Right kidney (tissue), 1 donor: ENCODE measurements around the gene ZCCHC7.
"Not testable (repeated sequence)": the region's sequence is repeated elsewhere in the genome, so short reads cannot be mapped to it uniquely, and the experiment has no call there.

ENCODE experiments used
- DNase-seq: peaks from one replicate; pipeline ENCODE4 v3.0.0-alpha.2; 2016

Gene ZCCHC7

DNA sequence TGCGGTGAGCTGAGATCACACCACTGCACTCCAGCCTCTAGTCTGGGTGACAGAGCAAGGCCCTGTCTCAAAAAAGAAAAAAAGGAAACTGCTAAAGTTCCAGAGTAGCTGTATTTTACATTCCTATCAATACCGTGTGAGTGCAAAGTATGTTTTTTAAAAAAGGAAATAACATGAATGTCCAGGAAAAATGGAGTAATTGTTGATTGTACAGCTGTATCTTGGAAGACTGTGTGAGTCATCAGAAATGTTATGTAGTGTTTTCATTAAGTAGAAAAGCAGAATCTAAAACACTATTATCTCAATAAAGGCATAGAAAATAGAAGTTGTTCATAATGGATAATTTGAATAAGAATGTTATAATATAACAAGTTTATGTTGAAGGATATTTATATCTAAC lies 53.9 kb downstream of the ZCCHC7 start:
- DNase-seq = no peak

GRCh38 chr9:37178742-37179141 lies 58.4 kb downstream of the ZCCHC7 start:
- DNase-seq = no peak

GRCh38 chr9:37179576-37179975 lies 59.2 kb downstream of the ZCCHC7 start:
- DNase-seq = no peak

DNA sequence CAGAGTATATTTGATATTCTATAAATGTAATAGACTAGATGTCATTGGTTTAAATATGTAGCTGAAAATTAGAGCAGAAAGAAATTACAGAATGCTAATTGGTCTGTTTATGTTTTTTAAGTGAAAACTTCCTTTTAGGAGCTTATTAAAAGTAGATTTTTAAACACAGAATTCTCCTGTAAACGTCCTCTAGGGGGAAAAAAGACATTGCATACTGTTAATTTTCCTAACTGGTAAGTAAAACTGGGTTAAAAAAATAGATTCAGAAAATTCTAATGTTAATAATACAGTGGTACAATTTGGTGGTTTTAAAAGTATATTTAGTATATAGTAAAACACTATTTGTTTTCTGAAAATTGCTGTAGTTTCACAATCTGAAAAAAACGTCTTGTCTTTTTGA lies 59.8 kb downstream of the ZCCHC7 start:
- DNase-seq = no peak

DNA sequence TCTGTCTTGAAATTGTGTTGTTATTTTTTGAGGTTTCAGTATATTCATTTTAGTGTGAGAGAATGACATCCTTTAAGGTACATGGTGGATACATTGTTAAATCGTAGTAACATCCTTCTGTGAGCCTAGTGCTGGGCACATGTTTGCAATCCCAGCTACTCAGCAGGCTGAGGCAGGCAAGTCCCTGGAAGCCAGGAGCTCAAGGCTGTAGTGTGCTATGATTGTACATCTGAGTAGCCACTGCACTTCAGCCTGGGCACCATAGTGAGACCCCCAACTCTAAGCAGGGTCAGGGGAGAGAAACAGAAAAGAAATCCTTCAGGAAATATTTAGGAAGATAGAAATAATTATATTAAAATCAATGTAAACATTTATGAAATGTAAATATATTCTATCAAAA lies 62.3 kb downstream of the ZCCHC7 start:
- no peak for DNase-seq

DNA sequence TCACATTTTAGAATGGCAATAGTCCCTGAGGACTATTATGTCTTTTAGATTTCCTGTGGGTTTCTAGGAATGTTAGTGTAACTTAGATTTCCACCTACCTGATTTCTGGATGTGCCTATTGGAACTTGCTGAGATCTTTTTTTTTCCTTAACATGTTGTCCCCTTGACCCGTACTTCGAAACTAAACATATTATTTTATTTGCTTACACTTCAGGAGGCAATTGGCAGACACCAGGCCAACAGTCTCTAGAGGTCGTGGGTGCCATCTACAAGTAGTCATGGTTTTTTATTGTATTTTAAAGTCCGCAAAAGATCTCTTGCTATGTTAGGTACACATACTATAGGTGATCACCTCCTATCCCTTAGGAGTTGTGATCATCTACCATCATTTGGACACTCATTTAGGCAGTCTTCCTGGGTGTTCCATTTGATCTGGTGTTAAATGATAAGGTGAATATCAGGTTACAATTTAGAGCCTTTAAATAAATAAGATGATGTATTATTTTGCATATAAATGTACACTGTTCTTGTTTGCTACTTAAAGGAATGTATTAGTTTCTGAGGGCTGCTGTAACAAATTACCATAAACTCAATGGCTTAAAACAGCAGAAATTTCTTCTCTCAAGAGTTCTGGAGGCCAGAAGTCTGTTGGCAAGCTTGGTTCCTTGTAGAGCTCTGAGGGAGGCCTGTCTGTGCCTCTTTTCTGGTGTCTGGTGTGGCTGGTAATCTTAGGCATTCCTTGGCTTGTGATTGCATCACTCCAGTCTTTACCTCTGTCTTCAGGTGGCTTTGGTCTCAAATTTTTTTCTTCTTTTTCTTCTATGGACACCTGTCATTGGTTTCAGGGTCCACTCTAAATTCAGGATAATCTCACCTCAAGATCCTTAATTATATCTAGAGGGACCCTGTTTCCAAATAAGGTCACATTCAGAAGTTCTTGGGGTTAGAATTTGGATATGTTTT lies 64.8 kb downstream of the ZCCHC7 start:
- no peak for DNase-seq

GRCh38 chr9:37187292-37187691 lies 66.9 kb downstream of the ZCCHC7 start:
- no peak for DNase-seq

GRCh38 chr9:37187713-37188439 lies 67.5 kb downstream of the ZCCHC7 start:
- DNase-seq = no peak

- not testable (repeated sequence) for DNase-seq
These were observed 70.4 kb downstream of the ZCCHC7 start for GRCh38 chr9:37190739-37191138.

- no peak for DNase-seq
These were observed 71.2 kb downstream of the ZCCHC7 start for GRCh38 chr9:37191403-37192089.

GRCh38 chr9:37192803-37193202 lies 72.4 kb downstream of the ZCCHC7 start:
- no peak for DNase-seq

GRCh38 chr9:37197158-37198038 lies 77.0 kb downstream of the ZCCHC7 start:
- no peak for DNase-seq

DNA sequence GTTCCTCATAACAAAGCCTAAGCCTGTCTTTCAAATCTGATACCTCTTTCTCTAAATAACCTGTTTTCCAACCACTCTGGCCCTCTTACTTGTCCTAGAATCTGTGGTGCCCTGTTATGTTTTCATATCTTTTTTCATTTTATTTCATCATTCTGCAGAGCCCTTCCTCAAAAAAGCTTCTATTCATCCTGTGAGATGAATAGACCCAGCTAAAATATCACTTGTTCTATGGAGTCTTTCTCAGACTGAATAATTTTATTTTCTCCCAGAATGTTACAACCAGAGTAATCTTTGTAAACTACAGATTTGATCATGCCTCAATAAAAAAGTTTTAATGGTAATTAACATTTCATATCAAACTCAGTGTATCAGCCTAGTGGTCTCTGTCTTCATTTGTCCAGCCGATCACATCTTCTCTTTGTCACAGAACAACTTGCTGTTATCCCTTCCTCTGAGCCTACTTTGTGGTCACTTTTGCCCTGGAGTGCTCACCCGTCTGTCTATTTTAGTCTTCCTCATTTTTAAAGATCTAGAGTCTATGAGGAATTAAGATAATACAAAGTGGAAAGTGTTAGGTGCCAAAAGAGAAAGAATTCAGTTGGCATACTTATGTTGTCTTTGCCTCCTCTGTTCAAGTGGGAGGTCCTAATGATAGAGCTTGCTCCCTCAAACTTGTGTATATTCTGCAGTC lies 77.8 kb downstream of the ZCCHC7 start:
- DNase-seq = no peak

GRCh38 chr9:37198831-37199230 lies 78.5 kb downstream of the ZCCHC7 start:
- no peak for DNase-seq

DNA sequence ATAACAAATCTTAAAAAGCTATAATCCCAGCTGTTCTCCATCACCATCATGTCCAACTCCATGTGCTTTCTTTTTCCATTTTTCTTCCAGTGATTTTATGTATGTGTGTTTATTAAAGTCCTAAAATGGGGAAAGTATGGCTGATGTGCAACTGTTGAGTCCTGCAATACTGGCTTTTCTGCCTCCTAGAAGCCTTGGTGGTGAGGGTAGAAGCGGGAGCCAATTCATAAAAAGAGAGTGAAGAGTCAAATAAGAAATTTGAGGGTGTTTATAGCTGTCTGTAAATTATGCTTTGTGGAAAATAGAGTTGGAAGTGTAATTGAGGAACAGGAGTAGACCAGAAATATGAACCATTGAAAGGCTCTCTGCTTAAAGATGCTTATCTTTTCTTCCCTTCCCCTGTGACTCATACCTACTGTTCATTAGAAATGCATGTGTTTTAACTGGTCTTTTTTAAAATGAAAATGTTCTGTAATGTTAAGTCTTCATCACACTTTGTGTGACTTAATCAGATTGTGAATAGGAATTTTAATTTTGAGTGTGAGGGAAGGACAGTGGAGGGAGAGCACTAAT lies 80.1 kb downstream of the ZCCHC7 start:
- peak; percentile 9 for DNase-seq

DNA sequence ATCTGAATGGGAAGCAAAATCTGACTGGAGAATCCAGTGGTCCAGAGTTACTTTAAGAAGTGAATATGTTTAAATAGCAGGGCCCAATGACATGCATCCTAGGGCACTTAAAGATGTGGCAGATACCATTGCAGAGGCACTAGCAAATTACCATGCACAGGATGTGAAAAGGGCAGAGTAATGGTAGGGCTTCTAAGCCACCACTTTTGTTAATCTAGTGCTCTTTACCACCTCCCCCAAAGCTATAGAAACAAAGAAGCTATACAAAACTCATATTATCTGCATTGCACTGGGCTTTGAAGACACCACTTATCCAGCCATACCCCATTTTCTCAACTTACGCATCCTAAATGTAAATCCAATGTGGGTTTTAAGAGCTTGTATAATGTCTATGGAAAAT lies 81.2 kb downstream of the ZCCHC7 start:
- no peak for DNase-seq

GRCh38 chr9:37202091-37202490 lies 81.7 kb downstream of the ZCCHC7 start:
- DNase-seq = no peak

DNA sequence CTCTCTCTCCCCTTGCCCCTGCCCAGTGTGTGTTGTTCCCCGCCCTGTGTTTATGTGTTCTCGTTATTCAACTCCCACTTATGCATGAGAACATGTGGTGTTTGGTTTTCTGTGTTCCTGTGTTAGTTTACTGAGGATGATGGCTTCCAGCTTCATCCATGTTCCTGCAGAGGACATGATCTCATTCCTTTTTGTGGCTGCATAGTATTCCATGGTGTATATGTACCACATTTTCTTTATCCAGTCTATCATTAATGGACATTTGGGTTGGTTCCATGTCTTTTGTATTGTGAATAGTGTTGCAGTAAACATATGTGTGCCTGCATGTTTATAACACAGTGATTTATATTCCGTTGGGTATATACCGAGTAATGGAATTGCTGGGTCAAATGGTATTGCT lies 83.1 kb downstream of the ZCCHC7 start:
- not testable (repeated sequence) for DNase-seq

DNA sequence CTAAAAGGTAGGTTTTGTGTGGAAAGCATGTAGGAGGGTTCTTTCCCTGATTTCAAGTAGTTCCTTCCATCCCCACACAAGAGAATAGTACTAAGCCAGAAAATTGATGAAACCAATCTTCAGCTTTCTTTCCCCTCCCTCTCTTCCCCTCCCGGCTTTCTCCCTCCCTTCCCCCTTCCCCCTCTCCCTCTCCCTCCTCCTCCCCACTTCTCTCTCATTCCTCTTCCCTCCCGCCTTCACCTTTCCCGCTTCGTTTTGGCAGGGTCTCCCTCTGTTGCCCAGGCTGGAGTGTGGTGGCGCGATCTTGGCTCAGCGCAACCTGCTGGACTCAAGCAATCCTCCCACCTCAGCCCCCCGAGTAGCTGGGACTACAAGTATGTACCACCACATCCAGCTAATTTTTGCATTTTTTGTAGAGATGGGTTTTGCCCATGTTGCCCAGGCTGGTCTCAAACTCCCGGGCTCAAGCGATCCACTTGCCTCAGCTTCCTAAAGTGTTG lies 85.8 kb downstream of the ZCCHC7 start:
- DNase-seq = no peak
